EL (cell line): Measurements from ENCODE around the gene MTARC2.

Source experiments
- DNase-seq: peaks from one replicate; pipeline ENCODE4 v3.0.0-alpha.2; 2016

Gene MTARC2

GRCh38 chr1:220804202-220804586 lies 56.1 kb downstream of the MTARC2 start:
- no peak for DNase-seq

- no peak for DNase-seq
Observed at GRCh38 chr1:220806408-220806807, 58.3 kb downstream of the MTARC2 start.

- no peak for DNase-seq
Observed at GRCh38 chr1:220807726-220808125, 59.6 kb downstream of the MTARC2 start.

- DNase-seq: no peak
Observed at GRCh38 chr1:220808345-220809186, 60.4 kb downstream of the MTARC2 start.

- DNase-seq: no peak
Observed at GRCh38 chr1:220809187-220809550, 61.0 kb downstream of the MTARC2 start.

- no peak for DNase-seq
Observed at GRCh38 chr1:220809704-220810103, 61.6 kb downstream of the MTARC2 start.

- DNase-seq: peak; percentile 77
Observed at GRCh38 chr1:220810179-220810653, 62.1 kb downstream of the MTARC2 start.

GRCh38 chr1:220810963-220811362 lies 62.8 kb downstream of the MTARC2 start:
- DNase-seq: no peak

- no peak for DNase-seq
Observed at GRCh38 chr1:220811695-220812094, 63.6 kb downstream of the MTARC2 start.

- no peak for DNase-seq
Observed at GRCh38 chr1:220812308-220812707, 64.2 kb downstream of the MTARC2 start.

- DNase-seq: no peak
Observed at GRCh38 chr1:220813013-220813412, 64.9 kb downstream of the MTARC2 start.

GRCh38 chr1:220815409-220815808 lies 67.3 kb downstream of the MTARC2 start:
- no peak for DNase-seq

GRCh38 chr1:220817907-220818306 lies 69.8 kb downstream of the MTARC2 start:
- peak; percentile 84 for DNase-seq

- DNase-seq: peak; percentile 98
Observed at GRCh38 chr1:220818421-220819173, 70.5 kb downstream of the MTARC2 start.

GRCh38 chr1:220819467-220820026 lies 71.4 kb downstream of the MTARC2 start:
- DNase-seq: peak; percentile 38

GRCh38 chr1:220824031-220824989 lies 76.2 kb downstream of the MTARC2 start:
- DNase-seq: peak; percentile 6

GRCh38 chr1:220825819-220826551 lies 77.9 kb downstream of the MTARC2 start:
- DNase-seq: peak; percentile 27

GRCh38 chr1:220826729-220827128 lies 78.6 kb downstream of the MTARC2 start:
- DNase-seq: no peak

- DNase-seq: no peak
Observed at GRCh38 chr1:220827445-220828178, 79.5 kb downstream of the MTARC2 start.

GRCh38 chr1:220828179-220828490 lies 80.0 kb downstream of the MTARC2 start:
- DNase-seq: no peak

- DNase-seq: no peak
Observed at GRCh38 chr1:220828950-220829586, 80.9 kb downstream of the MTARC2 start.
